NCI-H748 treated with DMSO at 0.1 percent for 48 hours (cell line): ENCODE measurements around the gene OR51B5.
"Not testable (repeated sequence)": the region's sequence is repeated elsewhere in the genome, so short reads cannot be mapped to it uniquely, and the experiment has no call there.

Experiments
- DNase-seq: peaks from one replicate; lab custom pipeline; 2025; lab: John Stamatoyannopoulos, UW

Gene OR51B5

DNA sequence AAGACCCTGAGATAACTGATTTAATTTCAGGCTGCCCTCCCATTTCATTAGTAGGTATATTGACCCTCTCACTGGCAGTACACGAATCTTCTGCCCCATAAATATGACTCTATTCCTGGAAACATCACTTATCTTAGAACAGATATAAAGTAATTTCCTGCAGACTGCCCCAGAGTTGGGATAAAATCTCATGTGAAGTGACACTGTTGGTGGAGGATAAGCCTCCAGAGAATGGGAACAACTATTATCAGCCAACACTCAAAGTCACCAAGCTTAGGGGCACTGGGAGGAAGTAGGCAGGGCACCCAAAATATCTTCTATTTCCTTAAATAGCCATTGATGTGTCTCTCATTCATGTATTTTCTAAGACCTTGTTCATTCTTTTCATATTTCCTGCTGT is 8.2 kb downstream of the OR51B5 start:
- no peak for DNase-seq

DNA sequence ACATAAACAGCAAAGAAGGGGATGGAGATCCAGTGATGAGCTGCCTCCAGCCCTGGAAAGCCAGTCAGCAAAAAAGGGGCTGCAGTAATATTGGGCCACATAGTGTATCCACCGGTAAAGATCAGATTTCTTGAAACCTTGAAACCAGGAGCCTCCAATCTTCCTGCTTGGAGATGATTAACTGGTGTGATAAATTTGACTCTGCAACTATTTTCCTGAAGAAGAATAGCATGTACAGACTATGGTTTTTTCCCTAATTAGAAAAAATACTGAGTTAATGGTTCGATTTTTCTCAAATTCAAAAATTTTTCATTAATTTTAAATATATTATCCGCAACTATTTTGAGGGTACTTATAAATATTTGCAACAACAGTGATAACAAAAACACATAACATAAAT is 19.1 kb downstream of the OR51B5 start, which contains the start of gene OR51B2:
TSS of gene OR51B2 (minus strand) at position 101 of the 400 bp plus-strand sequence. CDS start at position 101, 0 bp downstream.
- no peak for DNase-seq

- DNase-seq: no peak
These were observed 26.0 kb downstream of the OR51B5 start for GRCh38 chr11:5317292-5317691.

- not testable (repeated sequence) for DNase-seq
These were observed 29.8 kb downstream of the OR51B5 start for GRCh38 chr11:5313326-5314023.

DNA sequence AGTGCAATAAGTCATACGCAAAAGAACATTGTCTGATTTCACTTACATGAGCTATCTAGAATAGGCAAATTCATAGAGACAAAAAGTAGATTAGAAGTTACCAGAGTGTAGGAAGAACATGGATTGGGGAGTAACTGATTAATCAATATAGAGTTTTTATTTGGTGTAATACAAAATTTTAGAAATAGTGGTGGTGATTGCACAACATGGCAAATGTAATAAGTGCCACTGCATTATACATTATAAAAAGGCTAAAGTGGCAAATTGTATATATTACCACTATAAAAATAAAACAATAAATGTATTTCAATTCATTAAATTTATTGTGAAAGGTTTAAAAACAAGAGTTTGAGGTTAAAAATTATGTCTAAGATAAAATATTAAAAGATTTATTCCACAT is 32.9 kb downstream of the OR51B5 start:
- DNase-seq: no peak

DNA sequence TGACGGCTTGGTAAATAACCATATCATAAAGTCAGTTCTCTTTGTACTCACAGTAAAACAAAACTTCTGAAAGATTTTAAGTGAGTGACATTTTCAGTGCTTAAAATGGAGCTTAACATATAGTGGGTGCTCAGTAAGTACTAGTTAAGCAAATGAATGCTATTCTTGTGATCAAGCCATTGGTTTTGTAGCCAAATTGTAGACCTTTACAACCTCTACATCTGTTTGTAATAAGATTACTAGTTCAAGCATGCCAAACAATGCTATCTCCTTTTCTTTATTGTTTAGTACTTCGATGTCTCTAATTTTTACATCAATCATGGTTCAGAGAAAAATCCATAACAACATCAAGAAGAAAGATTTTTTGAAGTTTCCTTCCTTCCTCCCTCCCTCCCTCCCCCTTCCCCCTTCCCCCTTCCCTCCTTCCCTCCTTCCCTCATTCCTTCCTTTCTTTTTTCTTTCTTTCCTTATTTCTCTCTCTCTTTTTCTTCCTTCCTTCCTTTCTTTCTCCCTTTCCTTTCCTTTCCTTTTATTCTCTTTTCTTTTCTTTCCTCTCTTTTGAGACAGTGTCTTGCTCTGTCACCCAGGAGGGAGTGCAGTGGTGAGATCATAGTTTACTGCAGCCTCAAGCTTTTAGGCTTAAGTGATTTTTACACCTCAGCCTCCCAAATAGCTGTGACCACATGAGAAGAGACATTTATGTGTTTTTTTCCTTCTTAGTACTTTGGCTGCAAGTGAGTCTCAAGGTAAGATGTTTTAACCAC is 35.9 kb downstream of the OR51B5 start:
- DNase-seq: no peak

- no peak for DNase-seq
These were observed 39.3 kb downstream of the OR51B5 start for GRCh38 chr11:5304046-5304445.

GRCh38 chr11:5303626-5304025 is 39.7 kb downstream of the OR51B5 start:
- DNase-seq: no peak

- no peak for DNase-seq
These were observed 41.5 kb downstream of the OR51B5 start, which contains the start of gene OR51B4 for GRCh38 chr11:5301846-5302245. Gene OR51B4 (minus strand): TSS chr11:5301946. CDS start chr11:5301946, 0 bp downstream.

GRCh38 chr11:5300251-5300650 is 43.1 kb downstream of the OR51B5 start:
- DNase-seq: no peak

DNA sequence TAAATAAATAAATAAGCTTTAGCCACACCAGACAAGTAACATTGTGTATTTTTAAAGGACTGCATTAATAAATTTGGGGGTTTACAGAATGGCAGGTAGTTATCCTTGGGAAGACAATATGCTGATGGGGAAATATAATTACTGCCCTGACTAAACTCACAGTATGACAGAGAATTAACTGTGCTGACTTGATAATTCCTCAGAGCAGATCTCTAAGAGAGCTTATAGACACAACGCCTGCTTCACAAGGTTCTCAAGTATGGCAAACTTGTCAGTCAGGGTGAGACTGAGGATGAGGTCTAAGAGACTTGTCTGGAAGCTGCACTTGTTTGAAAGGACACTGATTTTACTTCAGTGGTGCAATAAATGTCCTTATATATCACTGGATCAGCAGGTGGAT is 44.9 kb downstream of the OR51B5 start:
- DNase-seq: no peak

DNA sequence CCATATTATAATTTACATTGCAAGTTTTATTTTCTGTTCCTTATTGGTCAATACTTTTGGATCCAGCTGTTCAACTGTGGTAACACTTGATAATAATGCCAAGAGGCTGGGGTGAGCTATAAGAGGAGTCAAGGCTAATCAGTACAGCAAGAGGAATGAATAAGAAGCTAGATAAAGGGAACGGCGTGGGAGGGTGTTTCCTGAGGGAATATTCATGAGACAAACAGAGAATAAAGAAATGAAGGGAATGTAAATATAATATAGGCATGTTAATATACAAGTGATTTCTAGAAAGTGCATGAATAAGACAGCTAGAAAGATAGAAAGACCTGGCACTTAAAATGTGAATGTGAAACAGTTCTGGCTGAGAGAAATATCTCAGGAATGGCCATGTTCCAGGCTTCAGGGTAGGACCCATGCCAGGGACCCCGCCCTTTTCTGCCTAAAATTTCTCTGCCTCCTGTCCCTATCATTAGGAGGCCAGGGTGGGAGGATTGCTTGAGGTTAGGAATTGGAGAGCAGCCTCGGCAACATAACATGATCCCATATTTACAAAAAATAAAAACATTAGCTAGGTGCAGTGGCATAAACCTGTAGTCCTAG is 45.5 kb downstream of the OR51B5 start:
- no peak for DNase-seq

GRCh38 chr11:5294342-5294995 is 48.9 kb downstream of the OR51B5 start:
- DNase-seq: not testable (repeated sequence)

DNA sequence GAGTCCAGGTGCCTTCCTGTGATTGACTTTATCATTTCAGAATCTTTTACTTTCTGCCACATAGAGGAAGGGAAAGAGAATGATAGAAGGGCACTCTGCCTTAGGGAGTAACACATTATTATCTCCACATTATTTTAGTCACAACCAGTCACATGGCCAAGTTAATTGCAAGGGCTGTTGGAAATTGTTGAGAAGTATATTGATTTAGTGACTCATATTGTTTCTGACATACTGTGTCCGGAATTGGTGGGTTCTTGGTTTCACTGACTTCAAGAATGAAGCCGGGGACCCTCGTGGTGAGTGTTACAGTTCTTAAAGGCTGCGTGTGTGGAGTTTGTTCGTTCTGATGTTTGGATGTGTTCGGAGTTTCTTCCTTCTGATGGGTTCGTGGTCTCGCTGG is 50.3 kb downstream of the OR51B5 start:
- no peak for DNase-seq
